CD14-positive monocyte (primary cell): ENCODE results near the gene HOATZ. TPM values are rescaled to one million over a fixed set of nuclear protein-coding genes. Genes with fewer than 3 reads are reported as not detected.

Experiments
- DNase-seq, 3 donors: peaks; one replicate each; pipeline ENCODE4 v3.0.0-alpha.2; 2011 to 2022
- H2AFZ ChIP-seq: 2 replicates; pipeline ENCODE4 v1.6.0; 2012; ENCODE audit warnings: mild to moderate bottlenecking, low read depth, low read length, inconsistent platforms; ENCODE audit not compliant: insufficient read depth, poor library complexity, severe bottlenecking
- H3K27ac ChIP-seq, 2 donors: 1 replicate in 1 of 2; 2 replicates in 1 of 2; pipeline ENCODE4 v1.5.1; 2012 to 2013; ENCODE audit warnings: low read length in 2 of 2, control low read depth in 1 of 2, inconsistent platforms in 1 of 2, low read depth in 1 of 2, mild to moderate bottlenecking in 1 of 2
- H3K27me3 ChIP-seq, 2 donors: one replicate each; pipeline versions ENCODE4 v1.6.0 to v1.6.1; 2011 to 2013; ENCODE audit warnings: low read length in 2 of 2; ENCODE audit not compliant: control insufficient read depth in 2 of 2, insufficient read depth in 2 of 2
- H3K36me3 ChIP-seq, 2 donors: replicated peaks in 1 of 2; 1 replicate in 1 of 2; 2 replicates in 1 of 2; pipeline versions ENCODE4 v1.5.1 to v1.6.1; 2012 to 2013; ENCODE audit warnings: low read length in 2 of 2, control low read depth in 1 of 2, inconsistent platforms in 1 of 2, mild to moderate bottlenecking in 1 of 2; ENCODE audit not compliant: insufficient read depth in 2 of 2, control insufficient read depth in 1 of 2
- H3K4me1 ChIP-seq, 2 donors: 1 replicate in 1 of 2; 2 replicates in 1 of 2; pipeline versions ENCODE4 v1.5.1 to v1.6.1; 2012 to 2013; ENCODE audit warnings: low read length in 2 of 2, control low read depth in 1 of 2, inconsistent platforms in 1 of 2, mild to moderate bottlenecking in 1 of 2, moderate library complexity in 1 of 2; ENCODE audit not compliant: insufficient read depth in 2 of 2, control insufficient read depth in 1 of 2
- H3K4me2 ChIP-seq: replicated peaks from 2 replicates; pipeline ENCODE3; 2012; ENCODE audit warnings: low read length, moderate library complexity, mild to moderate bottlenecking; ENCODE audit not compliant: poor library complexity, severe bottlenecking; ENCODE audit errors: extremely low read depth
- H3K4me3 ChIP-seq, 3 experiments: fragments of 200-600 bp in 1 of 3; sonication (generic) in 1 of 3; replicated peaks in 1 of 3; 1 replicate in 2 of 3; 2 replicates in 1 of 3; pipeline ENCODE4 v1.5.1; 2011 to 2013; ENCODE audit warnings: low read length in 3 of 3, mild to moderate bottlenecking in 3 of 3, control low read depth in 2 of 3, low read depth in 2 of 3, inconsistent platforms in 1 of 3, moderate library complexity in 1 of 3
- H3K79me2 ChIP-seq: 2 replicates; pipeline ENCODE4 v1.6.0; 2012; ENCODE audit warnings: mild to moderate bottlenecking, control low read depth, inconsistent platforms, low read length, moderate library complexity; ENCODE audit not compliant: insufficient read depth
- H3K9ac ChIP-seq: 2 replicates; pipeline ENCODE4 v1.6.0; 2017; ENCODE audit warnings: low read length, mild to moderate bottlenecking; ENCODE audit not compliant: insufficient read depth, poor library complexity, severe bottlenecking
- H3K9me3 ChIP-seq, 2 donors: replicated peaks in 1 of 2; 1 replicate in 1 of 2; 2 replicates in 1 of 2; pipeline versions ENCODE4 v1.5.1 to v1.6.1; 2012 to 2013; ENCODE audit warnings: low read length in 2 of 2, control low read depth in 1 of 2; ENCODE audit not compliant: control insufficient read depth in 1 of 2, insufficient read depth in 1 of 2
- H4K20me1 ChIP-seq: 2 replicates; pipeline ENCODE4 v1.6.0; 2012; ENCODE audit warnings: mild to moderate bottlenecking, low read length, control low read depth, moderate library complexity; ENCODE audit not compliant: insufficient read depth
- H3K27ac Mint-ChIP-seq, 7 donors: one replicate each; pipeline ENCODE4 v1.8.0; 2020; ENCODE audit warnings: mild to moderate bottlenecking in 7 of 7, mixed read lengths in 7 of 7, moderate library complexity in 6 of 7, inconsistent platforms in 2 of 7
- H3K27me3 Mint-ChIP-seq, 3 donors: one replicate each; pipeline ENCODE4 v1.8.0; 2021 to 2022; ENCODE audit warnings: low read depth in 3 of 3, mild to moderate bottlenecking in 3 of 3, mixed read lengths in 3 of 3, moderate library complexity in 3 of 3, inconsistent platforms in 1 of 3
- H3K36me3 Mint-ChIP-seq, 2 donors: one replicate each; pipeline ENCODE4 v1.8.0; 2020; ENCODE audit warnings: mixed read lengths in 2 of 2, inconsistent platforms in 1 of 2, mild to moderate bottlenecking in 1 of 2
- H3K4me1 Mint-ChIP-seq: one replicate; pipeline ENCODE4 v1.8.0; 2020; ENCODE audit warnings: mild to moderate bottlenecking, mixed read lengths
- H3K4me3 Mint-ChIP-seq, 2 donors: one replicate each; pipeline ENCODE4 v1.8.0; 2020; ENCODE audit warnings: mild to moderate bottlenecking in 2 of 2, mixed read lengths in 2 of 2, moderate library complexity in 1 of 2
- H3K9me3 Mint-ChIP-seq, 7 donors: one replicate each; pipeline ENCODE4 v1.8.0; 2020 to 2022; ENCODE audit warnings: mixed read lengths in 7 of 7, mild to moderate bottlenecking in 6 of 7, moderate library complexity in 6 of 7, inconsistent platforms in 2 of 7
- WGBS: methylation state at CpG from one replicate; pipeline ENCODE4 v1.1.5; 2013; ENCODE audit warnings: missing lambda C conversion rate; ENCODE audit not compliant: insufficient coverage; 5-methylcytosine and 5-hydroxymethylcytosine counted together
- intact Hi-C, 2 donors: fragments of 100-400 bp; cut with micrococcal nuclease; formaldehyde crosslinking; loops; one replicate each; pipeline versions ENCODE4 v1.15.0 to v1.15.1; 2023
- polyA plus RNA-seq, 3 donors: library from polyadenylated mRNA; depleted of rRNA in 1 of 3; unstranded in 2 of 3; stranded (reverse) in 1 of 3; fragments of 300-500 nt in 2 of 3; fragments of >200 nt in 1 of 3; fragmentation: Illumina TruSeq in 2 of 3; gene quantifications; 1 replicate in 2 of 3; 2 replicates in 1 of 3; pipeline ENCODE4 v1.2.3, GENCODE V29; 2012 to 2021
- TF ChIP-seq, protein P1 (sequence below): fragments of 200-600 bp; IDR thresholded peaks from one replicate; pipeline ENCODE4 v1.8.0; 2022; ENCODE audit warnings: antibody characterized with exemption, mild to moderate bottlenecking

Gene HOATZ
- polyA plus RNA-seq, 3 donors = not detected

DNA sequence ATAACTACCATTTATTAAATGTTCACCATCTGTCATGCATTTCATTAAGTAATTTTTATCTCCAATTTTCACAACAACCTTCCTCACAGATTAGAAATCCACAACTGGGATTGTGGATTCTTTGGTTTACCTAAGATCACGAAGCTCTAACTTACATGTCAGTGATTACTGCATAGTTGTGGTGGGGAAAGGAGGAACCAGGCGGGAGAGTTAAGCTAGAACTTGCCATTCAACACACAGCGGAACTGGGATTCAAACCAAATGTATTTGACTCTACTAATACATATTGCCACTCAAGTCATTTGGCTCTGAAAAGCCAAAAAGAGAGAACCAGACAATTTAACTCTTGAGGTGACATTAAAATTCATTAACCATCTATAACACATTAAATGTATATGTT is 15.5 kb downstream of the HOATZ start:
- no peaks in the 10 kb centered on the region for H4K20me1 ChIP-seq
- H3K79me2 ChIP-seq = no peaks in the 10 kb centered on the region
- TF ChIP-seq, protein P1, sequence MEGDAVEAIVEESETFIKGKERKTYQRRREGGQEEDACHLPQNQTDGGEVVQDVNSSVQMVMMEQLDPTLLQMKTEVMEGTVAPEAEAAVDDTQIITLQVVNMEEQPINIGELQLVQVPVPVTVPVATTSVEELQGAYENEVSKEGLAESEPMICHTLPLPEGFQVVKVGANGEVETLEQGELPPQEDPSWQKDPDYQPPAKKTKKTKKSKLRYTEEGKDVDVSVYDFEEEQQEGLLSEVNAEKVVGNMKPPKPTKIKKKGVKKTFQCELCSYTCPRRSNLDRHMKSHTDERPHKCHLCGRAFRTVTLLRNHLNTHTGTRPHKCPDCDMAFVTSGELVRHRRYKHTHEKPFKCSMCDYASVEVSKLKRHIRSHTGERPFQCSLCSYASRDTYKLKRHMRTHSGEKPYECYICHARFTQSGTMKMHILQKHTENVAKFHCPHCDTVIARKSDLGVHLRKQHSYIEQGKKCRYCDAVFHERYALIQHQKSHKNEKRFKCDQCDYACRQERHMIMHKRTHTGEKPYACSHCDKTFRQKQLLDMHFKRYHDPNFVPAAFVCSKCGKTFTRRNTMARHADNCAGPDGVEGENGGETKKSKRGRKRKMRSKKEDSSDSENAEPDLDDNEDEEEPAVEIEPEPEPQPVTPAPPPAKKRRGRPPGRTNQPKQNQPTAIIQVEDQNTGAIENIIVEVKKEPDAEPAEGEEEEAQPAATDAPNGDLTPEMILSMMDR = no peak
- WGBS = no CpG with 5 or more reads among the region's 3 CpGs
- Mint-ChIP-seq H3K27ac (peak overlapping the region in 1 of 7 donors; percentile 43), H3K27me3 (peaks cover 0 to 1% (median 1%) of the 10 kb centered on the region in 3 donors), H3K9me3 (no peaks in the 10 kb centered on the region), H3K36me3 (no peaks in the 10 kb centered on the region), H3K4me1 (peaks cover 16% of the 10 kb centered on the region), H3K4me3 (no peak overlapping the region)
- intact Hi-C loops = no loop called here
- no peak overlapping the region for H2AFZ ChIP-seq
- H3K27me3 ChIP-seq = peaks cover 0 to 2% of the 10 kb centered on the region in 2 donors
- H3K9ac ChIP-seq = no peak overlapping the region
- no peak for DNase-seq
- H3K4me3 ChIP-seq = no peak overlapping the region
- H3K36me3 ChIP-seq = no peaks in the 10 kb centered on the region
- H3K9me3 ChIP-seq = no peaks in the 10 kb centered on the region
- H3K27ac ChIP-seq = no peak overlapping the region
- no peak overlapping the region for H3K4me2 ChIP-seq
- peaks cover 7 to 17% of the 10 kb centered on the region in 2 donors for H3K4me1 ChIP-seq

DNA sequence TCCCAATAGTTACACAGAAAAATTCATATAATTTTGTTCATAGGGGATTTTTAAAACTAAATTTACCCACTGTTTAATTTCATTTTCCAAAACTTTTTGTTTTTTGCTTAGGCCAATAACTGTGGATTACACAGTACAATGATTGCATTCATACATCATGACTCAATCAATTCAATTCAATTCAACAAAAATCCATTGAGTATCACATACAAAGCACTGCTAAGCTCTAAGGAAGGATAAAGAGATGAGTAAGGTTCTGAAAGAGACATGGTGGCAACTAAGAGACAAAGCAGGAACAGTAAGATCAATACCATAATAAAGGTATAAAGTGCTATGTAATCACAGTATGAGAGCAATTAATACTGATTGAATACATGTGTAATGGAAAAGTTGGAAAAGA is 16.6 kb downstream of the HOATZ start:
- Mint-ChIP-seq H3K27me3 (peaks cover 0 to 3% (median 2%) of the 10 kb centered on the region in 3 donors), H3K36me3 (no peaks in the 10 kb centered on the region), H3K9me3 (no peaks in the 10 kb centered on the region), H3K4me3 (no peak overlapping the region), H3K4me1 (peaks cover 16% of the 10 kb centered on the region), H3K27ac (peak overlapping the region in 1 of 7 donors; percentile 3)
- DNase-seq = no peak
- no peaks in the 10 kb centered on the region for H4K20me1 ChIP-seq
- TF ChIP-seq, protein P1 = no peak
- no peak overlapping the region for H3K4me2 ChIP-seq
- H3K9ac ChIP-seq = no peak overlapping the region
- H3K36me3 ChIP-seq = no peaks in the 10 kb centered on the region
- H3K79me2 ChIP-seq = no peaks in the 10 kb centered on the region
- H3K4me1 ChIP-seq = peaks cover 7 to 17% of the 10 kb centered on the region in 2 donors
- H3K27ac ChIP-seq = no peak overlapping the region
- H3K4me3 ChIP-seq = no peak overlapping the region
- no peaks in the 10 kb centered on the region for H3K9me3 ChIP-seq
- H3K27me3 ChIP-seq = peaks cover 0 to 2% of the 10 kb centered on the region in 2 donors
- no peak overlapping the region for H2AFZ ChIP-seq
- intact Hi-C loops = no loop called here
